Measurements from ENCODE around the gene ADISSP. TPM values are rescaled to one million over a fixed set of nuclear protein-coding genes. Genes with fewer than 3 reads are reported as not detected.

ADISSP gene
- total and polyA plus RNA-seq, 8 donors = 19.4 to 37.3 (median 29.4) TPM

DNA sequence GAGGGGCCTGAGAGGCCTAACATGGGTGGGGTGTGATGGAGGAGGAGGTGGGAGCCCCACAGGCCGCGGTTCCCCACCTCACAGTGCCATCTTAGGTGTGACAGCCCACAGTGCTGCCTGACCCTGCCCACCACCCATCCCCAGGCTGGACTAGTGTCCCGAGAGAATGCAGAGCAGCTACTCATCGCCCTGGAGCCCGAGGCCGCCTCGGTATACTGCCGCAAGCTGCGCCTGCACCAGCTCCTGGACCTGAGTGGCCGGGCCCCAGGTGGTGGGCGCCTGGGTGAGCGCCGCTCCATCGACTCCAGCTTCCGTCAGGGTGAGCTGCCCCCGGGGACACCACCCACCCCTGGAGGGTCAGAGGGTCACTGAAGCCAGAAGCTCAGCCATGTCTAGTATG, 19.5 kb downstream of the ADISSP start:
- H3K27me3 ChIP-seq = peaks cover 0 to 58% of the 10 kb centered on the region in 2 donors

DNA sequence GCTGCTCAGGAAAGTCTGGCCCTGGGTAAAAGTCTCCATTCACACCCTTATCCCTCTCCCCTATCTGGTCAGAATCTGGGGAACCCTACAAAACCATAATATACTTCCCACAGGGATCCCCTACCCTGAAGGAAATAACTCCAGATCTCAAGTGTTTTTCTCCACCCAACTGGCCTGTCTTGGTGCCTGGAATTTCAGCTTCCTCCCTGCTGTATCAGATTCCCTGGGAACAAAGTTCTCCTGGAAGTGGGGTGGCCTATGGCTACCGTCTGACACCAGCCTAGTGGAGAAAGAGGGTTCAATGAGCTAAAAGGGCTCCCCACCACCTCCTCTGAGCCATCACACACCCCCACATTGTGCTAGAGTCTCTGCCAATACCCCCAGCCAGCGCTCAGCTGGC, 20.1 kb downstream of the ADISSP start:
- H3K27me3 ChIP-seq = peaks cover 0 to 58% of the 10 kb centered on the region in 2 donors
- ATAC-seq = no peak
- DNase-seq = no peak

More for the DNA sequence above, 19.5 kb downstream of the ADISSP start:
- Histone ChIP-seq H3K4me1 (peaks cover 0 to 44% of the 10 kb centered on the region in 2 donors), H3K9me3 (no peaks in the 10 kb centered on the region), H3K4me3 (no peak overlapping the region), H3K36me3 (peaks cover 0 to 44% of the 10 kb centered on the region in 2 donors), H3K27ac (no peak overlapping the region)
- TF ChIP-seq, protein P1, sequence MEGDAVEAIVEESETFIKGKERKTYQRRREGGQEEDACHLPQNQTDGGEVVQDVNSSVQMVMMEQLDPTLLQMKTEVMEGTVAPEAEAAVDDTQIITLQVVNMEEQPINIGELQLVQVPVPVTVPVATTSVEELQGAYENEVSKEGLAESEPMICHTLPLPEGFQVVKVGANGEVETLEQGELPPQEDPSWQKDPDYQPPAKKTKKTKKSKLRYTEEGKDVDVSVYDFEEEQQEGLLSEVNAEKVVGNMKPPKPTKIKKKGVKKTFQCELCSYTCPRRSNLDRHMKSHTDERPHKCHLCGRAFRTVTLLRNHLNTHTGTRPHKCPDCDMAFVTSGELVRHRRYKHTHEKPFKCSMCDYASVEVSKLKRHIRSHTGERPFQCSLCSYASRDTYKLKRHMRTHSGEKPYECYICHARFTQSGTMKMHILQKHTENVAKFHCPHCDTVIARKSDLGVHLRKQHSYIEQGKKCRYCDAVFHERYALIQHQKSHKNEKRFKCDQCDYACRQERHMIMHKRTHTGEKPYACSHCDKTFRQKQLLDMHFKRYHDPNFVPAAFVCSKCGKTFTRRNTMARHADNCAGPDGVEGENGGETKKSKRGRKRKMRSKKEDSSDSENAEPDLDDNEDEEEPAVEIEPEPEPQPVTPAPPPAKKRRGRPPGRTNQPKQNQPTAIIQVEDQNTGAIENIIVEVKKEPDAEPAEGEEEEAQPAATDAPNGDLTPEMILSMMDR (IDR thresholded peaks at IDR 0.05) = no peak
- ATAC-seq (no peak), DNase-seq (peak in 1 of 4 donors; percentile 69)
- intact Hi-C loops (cut with DNase I) = no loop called here

DNA sequence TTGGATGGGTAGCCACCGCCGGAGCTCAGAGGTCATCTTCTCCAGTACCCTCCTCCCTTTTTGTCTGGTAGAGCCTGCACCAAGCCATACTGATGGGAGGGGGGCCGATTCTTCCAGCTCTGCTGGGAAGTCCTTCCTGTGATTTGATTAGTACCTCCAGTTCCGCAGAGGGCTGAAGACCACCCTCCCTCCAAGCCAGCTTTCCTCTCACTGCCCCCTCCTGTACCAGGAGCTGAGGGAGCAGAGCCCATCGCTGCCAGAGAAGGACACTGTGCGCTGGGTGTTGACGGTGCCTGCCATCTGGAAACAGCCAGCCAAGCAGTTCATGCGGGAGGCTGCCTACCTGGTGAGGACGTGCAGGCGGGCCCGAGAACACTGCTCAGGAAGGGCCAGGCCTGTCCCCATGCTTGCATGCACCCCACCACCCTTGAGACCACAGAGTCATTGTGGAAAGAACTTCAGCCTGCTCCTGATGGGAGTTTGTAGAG, 21.8 kb downstream of the ADISSP start:
- Histone ChIP-seq H3K4me1 (peaks cover 0 to 27% of the 10 kb centered on the region in 2 donors), H3K27me3 (peaks cover 0 to 45% of the 10 kb centered on the region in 2 donors), H3K27ac (no peak overlapping the region), H3K9me3 (no peaks in the 10 kb centered on the region), H3K4me3 (no peak overlapping the region), H3K36me3 (peaks cover 0 to 26% of the 10 kb centered on the region in 2 donors)
- peak in 1 of 4 donors; percentile 39 for DNase-seq
- no peak for ATAC-seq
- TF ChIP-seq, protein P1 (IDR thresholded peaks at IDR 0.05) = no peak
- intact Hi-C loops (cut with DNase I) = no loop called here

More for the DNA sequence above, 20.1 kb downstream of the ADISSP start:
- H3K4me3 ChIP-seq = no peak overlapping the region
- H3K4me1 ChIP-seq = peaks cover 0 to 38% of the 10 kb centered on the region in 2 donors
- H3K27ac ChIP-seq = no peak overlapping the region
- no peaks in the 10 kb centered on the region for H3K9me3 ChIP-seq
- TF ChIP-seq, protein P1 (IDR thresholded peaks at IDR 0.05) = no peak
- intact Hi-C loops (cut with DNase I) = no loop called here
- peaks cover 0 to 43% of the 10 kb centered on the region in 2 donors for H3K36me3 ChIP-seq

DNA sequence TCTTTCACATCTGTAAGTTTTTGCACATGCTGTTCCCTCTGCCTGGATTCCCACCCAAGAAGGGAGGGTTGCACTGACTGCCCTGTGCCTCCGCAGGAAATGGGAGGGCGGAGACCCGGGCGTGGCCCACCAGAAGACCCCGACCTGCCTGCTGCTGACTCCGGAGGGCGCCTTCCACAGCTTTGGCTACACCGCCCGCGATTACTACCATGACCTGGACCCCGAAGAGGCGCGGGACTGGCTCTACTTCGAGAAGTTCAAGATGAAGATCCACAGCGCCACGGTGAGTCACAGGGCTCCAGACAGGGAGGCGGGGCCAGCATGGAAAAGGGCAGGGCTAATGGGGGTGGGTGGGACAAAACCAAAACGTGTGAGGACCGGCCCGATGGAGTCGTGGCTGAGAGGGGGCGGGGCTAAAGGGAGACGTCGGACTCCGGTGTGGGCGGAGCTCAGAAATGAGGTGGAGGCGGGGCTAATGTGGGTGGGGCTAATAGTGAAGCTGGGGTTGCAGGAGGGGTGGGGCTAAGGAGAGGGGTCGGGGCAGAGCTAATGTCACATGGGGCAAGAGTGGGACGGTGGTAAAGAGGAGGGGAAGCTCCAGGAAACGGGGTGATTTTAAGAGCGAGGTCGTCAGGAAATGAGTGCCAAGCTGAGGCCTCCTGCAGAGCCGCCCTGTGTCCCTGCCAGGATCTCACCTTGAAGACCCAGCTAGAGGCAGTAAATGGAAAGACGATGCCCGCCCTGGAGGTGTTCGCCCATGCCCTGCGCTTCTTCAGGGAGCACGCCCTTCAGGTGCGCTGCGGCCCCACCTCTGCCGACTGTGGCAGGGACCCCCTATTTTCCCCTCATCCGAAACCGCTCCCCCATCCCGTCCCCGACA, 22.5 kb downstream of the ADISSP start:
- TF ChIP-seq, protein P1 (IDR thresholded peaks at IDR 0.05) = no peak
- intact Hi-C loops (cut with DNase I) = no loop called here
- ATAC-seq = peak; percentile 88
- Histone ChIP-seq H3K27ac (no peak overlapping the region), H3K4me1 (peaks cover 0 to 31% of the 10 kb centered on the region in 2 donors), H3K36me3 (peaks cover 0 to 19% of the 10 kb centered on the region in 2 donors), H3K4me3 (peak overlapping the region in 1 of 2 donors; percentile 19), H3K9me3 (no peaks in the 10 kb centered on the region), H3K27me3 (peaks cover 0 to 39% of the 10 kb centered on the region in 2 donors)
- DNase-seq = peak in 3 of 4 donors; percentile 42 to 91 (median 82)

DNA sequence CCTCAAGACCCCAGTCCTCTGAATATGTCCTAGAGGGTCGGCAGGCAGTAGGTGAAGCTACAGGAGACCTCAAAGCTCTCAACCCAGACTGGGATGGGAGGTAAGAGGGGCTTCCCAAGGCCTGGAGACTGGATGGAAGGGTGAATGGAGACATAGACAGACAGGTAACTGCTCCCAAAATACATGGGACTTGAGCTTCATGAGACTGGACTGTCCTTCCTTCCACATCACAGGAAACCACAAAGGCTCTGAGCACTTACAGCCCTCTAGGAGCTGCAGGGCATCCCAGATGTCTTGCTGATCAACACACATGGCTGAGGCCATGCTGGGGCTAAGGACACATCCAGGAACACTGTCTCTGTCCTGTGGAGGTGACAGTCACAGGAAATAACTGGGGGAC, 23.5 kb downstream of the ADISSP start:
- no peaks in the 10 kb centered on the region for H3K9me3 ChIP-seq
- TF ChIP-seq, protein P1 (IDR thresholded peaks at IDR 0.05) = no peak
- DNase-seq = no peak
- H3K4me1 ChIP-seq = peaks cover 0 to 29% of the 10 kb centered on the region in 2 donors
- no peak for ATAC-seq
- peaks cover 0 to 28% of the 10 kb centered on the region in 2 donors for H3K27me3 ChIP-seq
- H3K36me3 ChIP-seq = peaks cover 0 to 14% of the 10 kb centered on the region in 2 donors
- intact Hi-C loops (cut with DNase I) = no loop called here
- no peak overlapping the region for H3K27ac ChIP-seq
- H3K4me3 ChIP-seq = no peak overlapping the region
